ENCODE data around the gene ING4.
A peak's percentile ranks its signal among the peaks of the same experiment; 100 is the strongest.

The ING4 gene

GRCh38 chr12:6672143-6672542, 9.2 kb upstream of the ING4 start:
- TF ChIP-seq CTCF (IDR thresholded peaks at IDR 0.05; ENCODE audit: unreplicated experiment in 3 of 3): no peak
- Mint-ChIP-seq H3K4me3 (no peak overlapping the region), H3K36me3 (ENCODE audit: low read depth) (peaks cover 93% of the 10 kb centered on the region), H3K27ac (no peak overlapping the region), H3K9me3 (no peaks in the 10 kb centered on the region), H3K4me1 (no peaks in the 10 kb centered on the region), H3K27me3 (ENCODE audit: low read depth) (no peaks in the 10 kb centered on the region)

GRCh38 chr12:6667559-6668210, 4.8 kb upstream of the ING4 start:
- Mint-ChIP-seq H3K27ac (no peak overlapping the region), H3K27me3 (ENCODE audit: low read depth) (no peaks in the 10 kb centered on the region), H3K4me3 (no peak overlapping the region), H3K36me3 (ENCODE audit: low read depth) (peaks cover 55% of the 10 kb centered on the region), H3K4me1 (peaks cover 8% of the 10 kb centered on the region), H3K9me3 (no peaks in the 10 kb centered on the region)
- TF ChIP-seq CTCF (IDR thresholded peaks at IDR 0.05; ENCODE audit: unreplicated experiment in 3 of 3): peak in 2 of 3 experiments; percentile 15 to 22

GRCh38 chr12:6666211-6666610, 3.3 kb upstream of the ING4 start:
- no peak for TF ChIP-seq CTCF (IDR thresholded peaks at IDR 0.05; ENCODE audit: unreplicated experiment in 3 of 3)
- no peak overlapping the region for H3K4me3 Mint-ChIP-seq
- no peaks in the 10 kb centered on the region for H3K27me3 Mint-ChIP-seq (ENCODE audit: low read depth)
- H3K9me3 Mint-ChIP-seq: no peaks in the 10 kb centered on the region
- peaks cover 40% of the 10 kb centered on the region for H3K36me3 Mint-ChIP-seq (ENCODE audit: low read depth)
- H3K27ac Mint-ChIP-seq: peak overlapping the region in 2 of 3 experiments; percentile 33 to 60
- H3K4me1 Mint-ChIP-seq: peaks cover 16% of the 10 kb centered on the region

GRCh38 chr12:6664902-6665301, 2.0 kb upstream of the ING4 start:
- Mint-ChIP-seq H3K27me3 (ENCODE audit: low read depth) (no peaks in the 10 kb centered on the region), H3K9me3 (no peaks in the 10 kb centered on the region), H3K27ac (peak overlapping the region; percentile 6 to 89 (median 85)), H3K4me1 (peaks cover 16% of the 10 kb centered on the region), H3K4me3 (no peak overlapping the region), H3K36me3 (ENCODE audit: low read depth) (peaks cover 30% of the 10 kb centered on the region)
- TF ChIP-seq CTCF (IDR thresholded peaks at IDR 0.05; ENCODE audit: unreplicated experiment in 3 of 3): no peak

GRCh38 chr12:6662602-6662905, 365 bp downstream of the ING4 start:
- no peak for TF ChIP-seq CTCF (IDR thresholded peaks at IDR 0.05; ENCODE audit: unreplicated experiment in 3 of 3)
- H3K27me3 Mint-ChIP-seq (ENCODE audit: low read depth): peaks cover 3% of the 10 kb centered on the region
- H3K4me1 Mint-ChIP-seq: peaks cover 16% of the 10 kb centered on the region
- peaks cover 24% of the 10 kb centered on the region for H3K36me3 Mint-ChIP-seq (ENCODE audit: low read depth)
- no peaks in the 10 kb centered on the region for H3K9me3 Mint-ChIP-seq
- peak overlapping the region; percentile 75 to 89 (median 85) for H3K27ac Mint-ChIP-seq
- H3K4me3 Mint-ChIP-seq: peak overlapping the region; percentile 92 to 94 (median 93)

- Mint-ChIP-seq H3K27me3 (ENCODE audit: low read depth) (peaks cover 2% of the 10 kb centered on the region), H3K4me1 (no peaks in the 10 kb centered on the region), H3K27ac (no peak overlapping the region), H3K9me3 (no peaks in the 10 kb centered on the region), H3K36me3 (ENCODE audit: low read depth) (peaks cover 67% of the 10 kb centered on the region), H3K4me3 (no peak overlapping the region)
- no peak for TF ChIP-seq CTCF (IDR thresholded peaks at IDR 0.05; ENCODE audit: unreplicated experiment in 3 of 3)
Measured at GRCh38 chr12:6653987-6654386, 8.9 kb downstream of the ING4 start.

All from nephron (organoid).